ENCODE results near the gene KSR1.
"Not testable (repeated sequence)": the region's sequence is repeated elsewhere in the genome, so short reads cannot be mapped to it uniquely, and the experiment has no call there.

Gene KSR1

GRCh38 chr17:27646232-27646631, 190.0 kb downstream of the KSR1 start:
- DNase-seq, result no peak

- DNase-seq, result no peak
These were observed 191.5 kb downstream of the KSR1 start for GRCh38 chr17:27647765-27648164.

- DNase-seq, result not testable (repeated sequence)
These were observed 192.9 kb downstream of the KSR1 start for GRCh38 chr17:27649111-27649571.

DNA sequence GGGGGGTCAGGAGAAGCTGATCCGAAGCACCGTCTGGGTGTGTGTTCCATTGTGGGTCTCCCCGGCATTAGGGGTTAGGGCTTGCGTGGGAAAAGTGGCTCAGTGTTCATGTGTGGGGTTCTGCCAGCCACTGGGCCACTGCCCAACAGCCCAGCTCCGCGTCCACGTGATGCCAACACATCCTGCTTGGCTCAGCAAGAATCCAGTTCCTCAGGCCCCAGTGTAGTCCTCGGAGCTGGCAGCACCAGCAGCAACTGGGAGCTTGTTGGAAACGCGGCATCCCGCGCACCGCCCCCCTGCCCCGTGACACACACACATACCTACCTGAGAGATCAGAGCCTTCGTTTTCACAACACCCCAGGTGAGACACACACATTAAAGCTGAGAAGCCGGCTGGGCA, 193.7 kb downstream of the KSR1 start:
- peak; percentile 16 to 59 (median 42) for DNase-seq

- peak in 1 of 4 experiments; percentile 12 for DNase-seq
These were observed 194.6 kb downstream of the KSR1 start for GRCh38 chr17:27650836-27651235.

- peak; percentile 75 to 87 (median 79) for DNase-seq
These were observed 195.4 kb downstream of the KSR1 start for GRCh38 chr17:27651411-27652345.

GRCh38 chr17:27653449-27653971, 197.3 kb downstream of the KSR1 start:
- not testable (repeated sequence) for DNase-seq

DNA sequence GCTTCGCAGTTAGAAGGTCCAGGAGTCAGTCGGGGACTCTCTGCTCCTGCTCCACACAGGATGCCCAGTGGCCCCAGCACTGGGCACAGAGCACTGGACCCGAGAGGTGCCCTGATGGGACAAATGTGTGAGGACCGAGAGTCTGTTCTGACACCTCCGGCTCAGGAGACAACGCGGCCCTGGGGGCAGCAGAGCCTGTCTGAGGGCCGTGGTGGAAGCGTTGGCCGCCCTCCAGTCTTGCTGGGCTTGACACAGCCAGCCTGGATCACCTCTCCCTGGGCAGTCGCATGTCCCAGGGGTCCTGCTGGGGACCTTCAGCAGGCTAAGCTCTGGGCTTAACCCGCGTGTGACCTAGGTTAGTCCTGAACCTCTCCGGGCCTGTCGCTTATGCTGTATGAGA, 197.9 kb downstream of the KSR1 start:
- no peak for DNase-seq

DNA sequence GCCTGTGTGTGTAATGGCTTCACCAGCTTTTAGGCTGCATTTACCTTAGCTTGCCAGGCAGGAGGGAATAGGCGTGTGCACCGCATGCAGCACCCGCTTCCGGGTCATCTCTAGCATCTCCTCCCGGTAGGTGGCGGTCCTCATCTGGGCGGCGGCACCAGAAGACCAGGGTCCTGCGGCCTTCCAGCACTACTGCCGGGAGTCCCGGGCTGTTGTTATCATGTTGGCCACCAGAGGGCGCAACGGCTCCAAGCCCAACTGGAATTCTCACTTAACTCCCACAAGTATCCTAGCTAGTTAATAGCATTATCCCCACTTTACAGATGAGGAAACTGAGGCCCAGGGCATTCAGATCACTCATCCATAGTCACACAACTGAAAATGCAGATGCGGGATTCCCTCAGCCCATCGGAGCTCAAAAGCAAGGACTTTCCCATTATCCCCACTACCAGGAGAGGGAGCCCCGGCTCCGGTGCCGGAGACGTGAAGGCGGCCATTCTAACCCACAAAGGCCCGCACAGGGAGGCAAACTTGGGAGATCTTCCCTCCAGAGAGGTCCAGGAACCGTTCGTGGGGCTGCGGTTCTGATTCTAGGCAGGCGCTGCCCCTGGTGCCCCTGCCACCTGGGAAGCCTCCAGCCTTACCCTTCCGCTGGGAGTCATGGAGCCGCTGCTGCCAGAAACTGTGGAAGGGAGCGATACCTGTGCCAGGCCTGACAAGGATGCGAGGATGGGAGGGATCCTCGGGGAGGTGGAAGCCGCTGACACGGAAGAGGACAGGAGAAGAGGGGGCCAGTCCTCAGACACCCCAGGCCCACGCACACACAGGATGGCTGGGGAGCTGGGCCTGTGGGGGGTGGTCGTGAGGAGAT, 198.6 kb downstream of the KSR1 start:
- peak; percentile 74 to 86 (median 82) for DNase-seq

- DNase-seq, result not testable (repeated sequence)
These were observed 199.4 kb downstream of the KSR1 start for GRCh38 chr17:27655525-27656111.

DNA sequence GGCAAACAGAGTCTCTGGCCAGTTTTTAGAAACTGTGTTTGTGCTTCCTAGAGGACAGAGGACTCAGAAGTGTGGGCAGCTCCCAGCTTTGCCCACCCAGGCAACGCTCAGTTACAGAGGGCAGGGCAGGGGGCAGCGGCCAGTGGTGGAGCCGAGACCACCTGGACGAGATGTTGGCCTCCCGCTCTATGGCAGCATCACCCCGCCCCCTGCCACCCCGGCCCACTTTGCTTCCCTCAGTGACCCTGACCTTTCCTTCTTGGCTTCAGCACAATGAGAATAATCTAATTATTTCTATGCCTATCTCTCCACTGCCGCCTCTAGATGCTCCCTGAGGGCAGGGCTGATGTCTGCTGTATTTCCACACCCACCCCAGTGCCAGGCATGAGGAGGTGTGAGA, 200.4 kb downstream of the KSR1 start:
- not testable (repeated sequence) for DNase-seq

DNA sequence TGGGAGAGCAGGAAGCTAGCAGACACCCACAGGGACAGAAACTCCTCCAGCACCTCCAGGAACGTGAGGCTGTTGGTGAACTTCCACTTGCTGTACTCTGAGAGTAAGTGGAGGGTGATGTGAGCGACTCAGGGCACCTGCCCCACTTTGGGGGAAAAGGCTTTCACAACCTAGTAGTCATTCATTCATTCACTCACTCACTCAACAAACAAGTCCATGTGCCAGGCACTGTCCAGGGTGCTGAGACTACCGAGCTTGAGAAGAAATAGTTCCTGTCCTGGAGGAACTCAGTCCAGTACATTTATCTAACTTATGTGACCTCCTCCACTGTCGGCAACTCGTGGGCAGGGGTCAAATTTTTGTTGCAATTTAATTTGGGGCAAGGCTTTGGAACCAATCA, 201.4 kb downstream of the KSR1 start:
- DNase-seq, result peak in 3 of 4 experiments; percentile 26 to 66 (median 40)

- DNase-seq, result no peak
These were observed 203.4 kb downstream of the KSR1 start for GRCh38 chr17:27659683-27660082.

DNA sequence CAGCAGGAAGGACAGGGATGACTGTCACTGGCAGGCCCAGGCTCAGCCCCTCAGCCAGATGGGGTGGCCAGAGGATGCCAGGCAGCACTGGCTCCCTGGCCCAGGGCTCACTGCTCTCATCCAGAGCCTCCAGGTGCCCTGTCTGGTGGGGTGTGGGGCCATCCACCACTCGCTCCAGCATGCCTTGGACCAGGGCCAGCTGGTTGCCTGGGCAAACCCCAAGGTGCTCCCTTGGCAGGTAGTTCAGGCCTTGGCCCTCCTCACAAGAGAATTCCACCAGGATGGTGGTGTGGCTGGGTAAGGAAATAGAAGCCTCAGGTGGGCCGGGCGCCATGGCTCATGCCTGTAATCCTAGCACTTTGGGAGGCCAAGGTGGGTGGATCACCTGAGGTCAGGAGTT, 204.2 kb downstream of the KSR1 start:
- no peak for DNase-seq

GRCh38 chr17:27663936-27664605, 207.8 kb downstream of the KSR1 start:
- DNase-seq, result no peak

- no peak for DNase-seq
These were observed 208.3 kb downstream of the KSR1 start for GRCh38 chr17:27664606-27664965.

DNA sequence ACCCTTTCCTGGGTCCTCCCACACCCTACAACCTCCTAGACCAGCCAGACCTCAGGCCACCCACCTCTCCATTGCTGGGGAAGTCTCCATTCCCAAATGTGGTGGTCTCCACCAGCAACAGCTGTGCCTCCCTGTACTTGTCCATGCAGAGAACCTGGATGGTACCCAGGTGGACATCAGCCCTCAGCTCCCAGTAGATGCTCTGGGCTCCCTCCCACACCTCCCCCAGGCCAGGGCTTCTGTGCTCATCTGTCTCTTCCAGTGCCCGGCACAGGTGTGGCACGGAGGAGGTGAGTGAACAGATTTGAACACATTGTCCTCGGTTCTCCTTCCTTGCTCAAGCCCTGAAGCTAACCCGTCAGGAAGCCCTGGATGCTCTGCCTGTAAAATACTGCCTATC, 209.3 kb downstream of the KSR1 start:
- no peak for DNase-seq

- not testable (repeated sequence) for DNase-seq
These were observed 210.0 kb downstream of the KSR1 start for GRCh38 chr17:27666270-27666669.

GRCh38 chr17:27666831-27667560, 210.7 kb downstream of the KSR1 start:
- DNase-seq, result no peak

DNA sequence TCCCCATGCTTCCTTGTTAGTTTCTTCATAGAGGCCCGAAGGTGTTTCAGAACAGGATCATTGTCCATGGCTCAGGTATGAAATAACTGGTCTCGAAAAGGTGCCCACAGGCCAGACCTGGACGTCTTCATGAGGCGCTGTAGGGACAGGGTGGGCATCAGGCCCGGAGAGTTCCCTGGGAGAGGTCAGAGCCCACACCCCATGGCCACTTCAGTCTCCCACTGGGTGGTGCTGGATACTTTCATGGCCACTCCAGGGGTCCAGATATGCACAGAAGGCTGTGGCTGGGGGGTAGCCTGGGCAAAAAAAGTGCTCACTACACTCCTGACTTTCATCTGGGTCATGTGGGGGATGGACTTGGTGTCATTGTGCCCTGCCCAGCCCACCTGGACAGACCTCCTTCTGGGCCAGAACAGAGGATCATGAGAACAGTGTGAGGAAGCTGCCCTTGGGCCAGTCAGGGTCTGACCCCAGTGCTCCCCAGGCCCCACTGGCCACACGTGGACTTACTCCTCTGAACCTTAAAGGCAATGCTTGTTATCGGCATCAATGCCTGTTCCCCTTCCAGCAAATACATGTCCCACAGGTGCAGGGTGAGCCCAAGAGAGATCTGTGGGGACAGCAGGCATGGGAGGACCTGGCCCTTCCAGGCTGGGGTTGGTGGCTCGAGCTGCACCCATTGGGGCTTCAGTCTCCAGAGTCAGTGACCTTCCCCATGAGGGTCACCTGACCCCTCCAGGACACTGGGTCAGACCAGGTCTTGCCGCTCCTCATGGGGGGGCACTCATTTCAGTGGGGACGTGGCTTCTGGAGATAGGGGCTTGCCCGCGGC, 211.6 kb downstream of the KSR1 start:
- DNase-seq, result no peak

DNA sequence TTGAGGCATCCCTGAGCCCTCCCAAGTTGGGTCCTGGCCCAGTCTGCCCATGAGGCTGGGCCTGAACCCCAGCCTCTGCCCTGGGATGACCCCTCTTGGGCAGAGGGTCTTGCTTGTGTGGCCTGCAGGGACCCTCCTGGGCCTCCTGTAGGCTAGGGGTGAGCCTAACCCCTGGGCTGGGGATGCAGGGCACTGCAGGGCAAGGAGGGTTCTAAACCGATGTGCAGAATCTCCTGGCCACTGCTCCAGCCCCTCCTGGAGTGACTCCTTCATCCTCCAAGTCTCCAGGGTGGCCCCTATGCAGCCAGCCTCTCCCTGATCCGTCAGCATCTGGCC, 212.2 kb downstream of the KSR1 start:
- DNase-seq, result no peak
